Measurements from ENCODE around the gene COL25A1. TPM values are rescaled to one million over a fixed set of nuclear protein-coding genes. Genes with fewer than 3 reads are reported as not detected.

The COL25A1 gene
- total RNA-seq, 1 experiment from 2014 or later: 4.2 TPM

DNA sequence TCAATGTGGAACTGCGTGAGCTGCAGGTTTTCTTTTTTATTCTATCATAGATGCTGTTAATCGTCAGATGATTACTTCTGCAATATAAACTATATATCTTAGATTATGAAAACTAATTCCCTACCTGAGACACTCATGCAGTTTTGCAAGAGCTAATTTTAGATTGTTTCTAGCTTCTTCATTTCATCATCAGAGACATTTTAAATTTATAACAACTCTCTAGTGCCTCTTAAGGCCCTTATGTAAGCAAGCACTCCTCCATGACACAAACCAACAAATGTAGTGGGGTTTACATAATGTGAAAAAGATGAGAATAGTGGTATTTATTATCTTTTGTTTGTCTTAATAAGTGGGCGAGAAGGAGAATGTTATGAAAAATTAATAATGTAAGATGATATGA, 369.4 kb downstream of the COL25A1 start:
- Histone ChIP-seq H3K27me3 (ENCODE audit: insufficient read depth, low read length) (no peaks in the 10 kb centered on the region), H2AFZ (ENCODE audit: low read length) (no peak overlapping the region), H3K79me1 (ENCODE audit: insufficient read depth, low read depth, low read length, poor library complexity, severe bottlenecking) (no peaks in the 10 kb centered on the region), H3K4me1 (ENCODE audit: insufficient read depth, low read length) (no peaks in the 10 kb centered on the region), H2BK15ac (ENCODE audit: low read depth, low read length) (no peak overlapping the region), H3K27ac (ENCODE audit: insufficient read length, low read depth, low read length) (no peak overlapping the region), H3K4me2 (ENCODE audit: insufficient read depth, insufficient read length, low read length) (no peak overlapping the region), H4K8ac (replicated peaks; ENCODE audit: insufficient read length, low read depth, low read length) (no peak overlapping the region), H3K23ac (ENCODE audit: insufficient read length, low read depth, low read length) (no peak overlapping the region), H2AK5ac (ENCODE audit: insufficient read length, low read length) (no peak overlapping the region), H3K9me3 (ENCODE audit: control insufficient read depth, low read depth, low read length) (no peaks in the 10 kb centered on the region), H2BK20ac (ENCODE audit: low read depth, low read length, poor library complexity, severe bottlenecking) (no peak overlapping the region), H2BK12ac (ENCODE audit: insufficient read length, low read depth, low read length) (no peak overlapping the region), H3K4ac (ENCODE audit: low read depth, low read length) (no peak overlapping the region), H2BK120ac (ENCODE audit: low read depth, low read length, poor library complexity, severe bottlenecking) (no peak overlapping the region), H3K18ac (ENCODE audit: insufficient read length, low read depth, low read length) (no peak overlapping the region), H3K23me2 (ENCODE audit: insufficient read length, low read depth, low read length, poor library complexity, severe bottlenecking) (no peaks in the 10 kb centered on the region), H4K91ac (ENCODE audit: insufficient read length, low read depth, low read length) (no peak overlapping the region), H3K14ac (ENCODE audit: insufficient read depth, low read length) (no peak overlapping the region), H3K56ac (ENCODE audit: insufficient read length, low read depth, low read length) (no peak overlapping the region), H4K5ac (ENCODE audit: insufficient read length, low read depth, low read length) (no peak overlapping the region), H2BK5ac (ENCODE audit: insufficient read length, low read length) (no peak overlapping the region), H4K20me1 (ENCODE audit: control insufficient read depth, insufficient read depth, insufficient read length) (no peaks in the 10 kb centered on the region), H3K79me2 (ENCODE audit: insufficient read depth, low read length) (no peaks in the 10 kb centered on the region), H3T11ph (ENCODE audit: low read length) (no peak overlapping the region), H3K9ac (ENCODE audit: extremely low read depth, insufficient read length, low read length) (no peak overlapping the region)
- TF ChIP-seq, protein P1, sequence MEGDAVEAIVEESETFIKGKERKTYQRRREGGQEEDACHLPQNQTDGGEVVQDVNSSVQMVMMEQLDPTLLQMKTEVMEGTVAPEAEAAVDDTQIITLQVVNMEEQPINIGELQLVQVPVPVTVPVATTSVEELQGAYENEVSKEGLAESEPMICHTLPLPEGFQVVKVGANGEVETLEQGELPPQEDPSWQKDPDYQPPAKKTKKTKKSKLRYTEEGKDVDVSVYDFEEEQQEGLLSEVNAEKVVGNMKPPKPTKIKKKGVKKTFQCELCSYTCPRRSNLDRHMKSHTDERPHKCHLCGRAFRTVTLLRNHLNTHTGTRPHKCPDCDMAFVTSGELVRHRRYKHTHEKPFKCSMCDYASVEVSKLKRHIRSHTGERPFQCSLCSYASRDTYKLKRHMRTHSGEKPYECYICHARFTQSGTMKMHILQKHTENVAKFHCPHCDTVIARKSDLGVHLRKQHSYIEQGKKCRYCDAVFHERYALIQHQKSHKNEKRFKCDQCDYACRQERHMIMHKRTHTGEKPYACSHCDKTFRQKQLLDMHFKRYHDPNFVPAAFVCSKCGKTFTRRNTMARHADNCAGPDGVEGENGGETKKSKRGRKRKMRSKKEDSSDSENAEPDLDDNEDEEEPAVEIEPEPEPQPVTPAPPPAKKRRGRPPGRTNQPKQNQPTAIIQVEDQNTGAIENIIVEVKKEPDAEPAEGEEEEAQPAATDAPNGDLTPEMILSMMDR (conservative IDR thresholded peaks at IDR 0.05): no peak
- H3K36me3 Mint-ChIP-seq (ENCODE audit: insufficient read depth in 1 of 3, low read depth in 3 of 3): no peaks in the 10 kb centered on the region
- H3K4me3 Mint-ChIP-seq: no peak overlapping the region
- no peak for DNase-seq
- peaks cover 11 to 22% of the 10 kb centered on the region in 2 experiments for H3K4me1 Mint-ChIP-seq
- 100% methylated on average over 1 of the region's 3 CpGs for WGBS (ENCODE audit: extremely low coverage, insufficient read length, low lambda C conversion rate)
- H3K27me3 Mint-ChIP-seq (ENCODE audit: low read depth): no peaks in the 10 kb centered on the region
- 0 out of 5 replicates have a peak, but pooled peaks cover 0 to 2% of the 10 kb centered on the region in 2 experiments for H3K9me3 Mint-ChIP-seq
- no peak overlapping the region for H3K27ac Mint-ChIP-seq
